Measurements from ENCODE around the gene EXO1. TPM values are rescaled to one million over a fixed set of nuclear protein-coding genes. Genes with fewer than 3 reads are reported as not detected.

The EXO1 gene
- total and polyA plus RNA-seq, 9 of the 15 experiments (the other 6 are each of a cell fraction or from before 2014, with no cell fraction given) = 36.0 to 125 (median 83.9) TPM

- TF ChIP-seq ZBTB40 (IDR thresholded peaks at IDR 0.05) (peak; percentile 98), ZBTB40 (CRISPR knock-in tag; IDR thresholded peaks at IDR 0.05) (no peak), ZNF175 (CRISPR knock-in tag; IDR thresholded peaks at IDR 0.05; ENCODE audit: low read depth) (peak; percentile 86; the same call in 1 of the 2 replicates), ZNF174 (CRISPR knock-in tag; IDR thresholded peaks at IDR 0.05) (no peak), ZNF668 (CRISPR knock-in tag; IDR thresholded peaks at IDR 0.05) (no peak), MIER1 (IDR thresholded peaks at IDR 0.05; ENCODE audit: low read depth) (no peak), NR3C1 (CRISPR knock-in tag; IDR thresholded peaks at IDR 0.05) (no peak), CSDE1 (IDR thresholded peaks at IDR 0.05) (peak in 1 of 2 experiments; percentile 57; a peak in 2 of 4 replicates), ZBTB11 (CRISPR knock-in tag; IDR thresholded peaks at IDR 0.05) (peak in 2 of 3 experiments; percentile 67 to 82; a peak in 4 of 6 replicates)
- TF ChIP-seq, protein P1, sequence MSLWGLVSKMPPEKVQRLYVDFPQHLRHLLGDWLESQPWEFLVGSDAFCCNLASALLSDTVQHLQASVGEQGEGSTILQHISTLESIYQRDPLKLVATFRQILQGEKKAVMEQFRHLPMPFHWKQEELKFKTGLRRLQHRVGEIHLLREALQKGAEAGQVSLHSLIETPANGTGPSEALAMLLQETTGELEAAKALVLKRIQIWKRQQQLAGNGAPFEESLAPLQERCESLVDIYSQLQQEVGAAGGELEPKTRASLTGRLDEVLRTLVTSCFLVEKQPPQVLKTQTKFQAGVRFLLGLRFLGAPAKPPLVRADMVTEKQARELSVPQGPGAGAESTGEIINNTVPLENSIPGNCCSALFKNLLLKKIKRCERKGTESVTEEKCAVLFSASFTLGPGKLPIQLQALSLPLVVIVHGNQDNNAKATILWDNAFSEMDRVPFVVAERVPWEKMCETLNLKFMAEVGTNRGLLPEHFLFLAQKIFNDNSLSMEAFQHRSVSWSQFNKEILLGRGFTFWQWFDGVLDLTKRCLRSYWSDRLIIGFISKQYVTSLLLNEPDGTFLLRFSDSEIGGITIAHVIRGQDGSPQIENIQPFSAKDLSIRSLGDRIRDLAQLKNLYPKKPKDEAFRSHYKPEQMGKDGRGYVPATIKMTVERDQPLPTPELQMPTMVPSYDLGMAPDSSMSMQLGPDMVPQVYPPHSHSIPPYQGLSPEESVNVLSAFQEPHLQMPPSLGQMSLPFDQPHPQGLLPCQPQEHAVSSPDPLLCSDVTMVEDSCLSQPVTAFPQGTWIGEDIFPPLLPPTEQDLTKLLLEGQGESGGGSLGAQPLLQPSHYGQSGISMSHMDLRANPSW (CRISPR knock-in tag; IDR thresholded peaks at IDR 0.05) = peak; percentile 82; the same call in 1 of the 2 replicates
These were observed at the start of gene EXO1 (continued) for GRCh38 chr1:241847796-241848685.
